Ectodermal cell (in vitro differentiated cells): ENCODE measurements around the gene PFKFB3.
"Not testable (repeated sequence)": the region's sequence is repeated elsewhere in the genome, so short reads cannot be mapped to it uniquely, and the experiment has no call there.

Experiments used
- H3K27ac ChIP-seq: 2 replicates; pipeline ENCODE4 v1.7.0; 2013; ENCODE audit warnings: mild to moderate bottlenecking, low read depth, low read length; ENCODE audit not compliant: insufficient read depth, poor library complexity, severe bottlenecking
- H3K27me3 ChIP-seq: 2 replicates; pipeline ENCODE4 v1.7.0; 2013; ENCODE audit warnings: mild to moderate bottlenecking, low read length; ENCODE audit not compliant: insufficient read depth, control insufficient read depth, poor library complexity, severe bottlenecking
- H3K36me3 ChIP-seq: one replicate; pipeline ENCODE4 v1.7.0; 2013; ENCODE audit warnings: low read length; ENCODE audit not compliant: control insufficient read depth, insufficient read depth
- H3K4me1 ChIP-seq: one replicate; pipeline ENCODE4 v1.7.0; 2013; ENCODE audit warnings: low read length; ENCODE audit not compliant: control insufficient read depth, insufficient read depth
- H3K4me3 ChIP-seq: 2 replicates; pipeline ENCODE4 v1.7.0; 2013; ENCODE audit warnings: low read depth, low read length, control low read depth; ENCODE audit not compliant: insufficient read depth
- H3K9me3 ChIP-seq: 2 replicates; pipeline ENCODE4 v1.7.0; 2013; ENCODE audit warnings: mild to moderate bottlenecking, low read length, moderate library complexity; ENCODE audit not compliant: control insufficient read depth
- WGBS, 2 experiments: methylation state at CpG; one replicate each; pipeline ENCODE4 v1.1.7; 2013; ENCODE audit warnings: missing lambda C conversion rate in 2 of 2; 5-methylcytosine and 5-hydroxymethylcytosine counted together

PFKFB3 gene

DNA sequence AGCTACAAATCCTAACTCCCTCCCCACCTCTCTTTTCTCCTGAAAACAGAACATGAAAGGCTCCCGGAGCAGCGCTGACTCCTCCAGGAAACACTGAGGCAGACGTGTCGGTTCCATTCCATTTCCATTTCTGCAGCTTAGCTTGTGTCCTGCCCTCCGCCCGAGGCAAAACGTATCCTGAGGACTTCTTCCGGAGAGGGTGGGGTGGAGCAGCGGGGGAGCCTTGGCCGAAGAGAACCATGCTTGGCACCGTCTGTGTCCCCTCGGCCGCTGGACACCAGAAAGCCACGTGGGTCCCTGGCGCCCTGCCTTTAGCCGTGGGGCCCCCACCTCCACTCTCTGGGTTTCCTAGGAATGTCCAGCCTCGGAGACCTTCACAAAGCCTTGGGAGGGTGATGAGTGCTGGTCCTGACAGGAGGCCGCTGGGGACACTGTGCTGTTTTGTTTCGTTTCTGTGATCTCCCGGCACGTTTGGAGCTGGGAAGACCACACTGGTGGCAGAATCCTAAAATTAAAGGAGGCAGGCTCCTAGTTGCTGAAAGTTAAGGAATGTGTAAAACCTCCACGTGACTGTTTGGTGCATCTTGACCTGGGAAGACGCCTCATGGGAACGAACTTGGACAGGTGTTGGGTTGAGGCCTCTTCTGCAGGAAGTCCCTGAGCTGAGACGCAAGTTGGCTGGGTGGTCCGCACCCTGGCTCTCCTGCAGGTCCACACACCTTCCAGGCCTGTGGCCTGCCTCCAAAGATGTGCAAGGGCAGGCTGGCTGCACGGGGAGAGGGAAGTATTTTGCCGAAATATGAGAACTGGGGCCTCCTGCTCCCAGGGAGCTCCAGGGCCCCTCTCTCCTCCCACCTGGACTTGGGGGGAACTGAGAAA is 30.4 kb downstream of the PFKFB3 start:
- WGBS, 2 experiments, result 94 to 95% methylated on average over 28 of the region's 28 CpGs
- H3K4me1 ChIP-seq, result no peaks in the 10 kb centered on the region
- H3K27me3 ChIP-seq, result no peaks in the 10 kb centered on the region
- peaks cover 31% of the 10 kb centered on the region for H3K36me3 ChIP-seq
- no peaks in the 10 kb centered on the region for H3K9me3 ChIP-seq
- no peak overlapping the region for H3K4me3 ChIP-seq
- H3K27ac ChIP-seq, result no peak overlapping the region

- Histone ChIP-seq H3K36me3 (peaks cover 23% of the 10 kb centered on the region), H3K27ac (no peak overlapping the region), H3K4me3 (no peak overlapping the region), H3K4me1 (no peaks in the 10 kb centered on the region), H3K27me3 (no peaks in the 10 kb centered on the region), H3K9me3 (no peaks in the 10 kb centered on the region)
- 95 to 96% methylated on average over 11 of the region's 11 CpGs for whole genome bisulfite sequencing, 2 experiments
Measured at GRCh38 chr10:6233725-6234277, 31.1 kb downstream of the PFKFB3 start.

- no peak overlapping the region for H3K27ac ChIP-seq
- no peaks in the 10 kb centered on the region for H3K9me3 ChIP-seq
- H3K4me3 ChIP-seq, result no peak overlapping the region
- H3K36me3 ChIP-seq, result peaks cover 20% of the 10 kb centered on the region
- WGBS, 2 experiments, result 96% methylated on average over 13 of the region's 13 CpGs
- H3K4me1 ChIP-seq, result no peaks in the 10 kb centered on the region
- no peaks in the 10 kb centered on the region for H3K27me3 ChIP-seq
Measured at GRCh38 chr10:6234371-6234770, 31.6 kb downstream of the PFKFB3 start.

- H3K4me3 ChIP-seq, result no peak overlapping the region
- no peak overlapping the region for H3K27ac ChIP-seq
- H3K36me3 ChIP-seq, result peaks cover 15% of the 10 kb centered on the region
Measured at GRCh38 chr10:6236349-6237198, 33.8 kb downstream of the PFKFB3 start.

GRCh38 chr10:6237199-6237530 is 34.4 kb downstream of the PFKFB3 start:
- Histone ChIP-seq H3K36me3 (peaks cover 12% of the 10 kb centered on the region), H3K27me3 (no peaks in the 10 kb centered on the region), H3K9me3 (no peaks in the 10 kb centered on the region), H3K4me3 (no peak overlapping the region), H3K27ac (no peak overlapping the region), H3K4me1 (no peaks in the 10 kb centered on the region)
- WGBS, 2 experiments, result 93 to 94% methylated on average over 9 of the region's 9 CpGs

More at GRCh38 chr10:6236349-6237198, 33.8 kb downstream of the PFKFB3 start:
- WGBS, 2 experiments, result 91 to 93% methylated on average over 38 of the region's 38 CpGs
- no peaks in the 10 kb centered on the region for H3K9me3 ChIP-seq
- no peaks in the 10 kb centered on the region for H3K27me3 ChIP-seq
- no peaks in the 10 kb centered on the region for H3K4me1 ChIP-seq

DNA sequence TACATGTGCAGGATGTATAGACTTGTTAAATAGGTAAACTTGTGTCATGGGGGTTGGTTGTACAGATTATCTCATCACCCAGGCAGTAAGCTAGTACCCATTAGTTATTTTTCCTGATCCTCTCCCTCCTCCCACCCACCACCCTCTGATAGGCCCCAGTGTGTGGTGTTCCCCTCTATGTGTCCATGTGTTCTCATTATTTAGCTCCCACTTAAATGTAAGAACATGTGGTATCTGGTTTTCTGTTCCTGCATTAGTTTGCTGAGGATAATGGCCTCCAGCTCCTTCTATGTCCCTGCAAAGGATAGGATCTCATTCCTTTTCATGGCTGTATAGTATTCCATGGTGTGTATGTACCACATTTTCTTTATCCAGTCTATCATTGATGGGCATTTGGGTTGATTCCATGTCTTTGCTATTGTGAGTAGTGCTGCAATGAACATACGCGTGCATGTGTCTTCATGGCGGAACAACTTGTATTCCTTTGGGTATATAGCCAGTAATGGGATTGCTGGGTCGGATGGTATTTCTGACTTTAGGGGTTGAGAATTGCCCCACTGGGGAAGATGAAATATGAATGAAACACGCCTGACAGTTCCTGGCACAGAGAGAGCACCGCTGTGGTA is 36.0 kb downstream of the PFKFB3 start:
- 91 to 95% methylated on average over 6 of the region's 6 CpGs for whole genome bisulfite sequencing, 2 experiments
- not testable (repeated sequence) for H3K9me3 ChIP-seq, H3K27ac ChIP-seq

DNA sequence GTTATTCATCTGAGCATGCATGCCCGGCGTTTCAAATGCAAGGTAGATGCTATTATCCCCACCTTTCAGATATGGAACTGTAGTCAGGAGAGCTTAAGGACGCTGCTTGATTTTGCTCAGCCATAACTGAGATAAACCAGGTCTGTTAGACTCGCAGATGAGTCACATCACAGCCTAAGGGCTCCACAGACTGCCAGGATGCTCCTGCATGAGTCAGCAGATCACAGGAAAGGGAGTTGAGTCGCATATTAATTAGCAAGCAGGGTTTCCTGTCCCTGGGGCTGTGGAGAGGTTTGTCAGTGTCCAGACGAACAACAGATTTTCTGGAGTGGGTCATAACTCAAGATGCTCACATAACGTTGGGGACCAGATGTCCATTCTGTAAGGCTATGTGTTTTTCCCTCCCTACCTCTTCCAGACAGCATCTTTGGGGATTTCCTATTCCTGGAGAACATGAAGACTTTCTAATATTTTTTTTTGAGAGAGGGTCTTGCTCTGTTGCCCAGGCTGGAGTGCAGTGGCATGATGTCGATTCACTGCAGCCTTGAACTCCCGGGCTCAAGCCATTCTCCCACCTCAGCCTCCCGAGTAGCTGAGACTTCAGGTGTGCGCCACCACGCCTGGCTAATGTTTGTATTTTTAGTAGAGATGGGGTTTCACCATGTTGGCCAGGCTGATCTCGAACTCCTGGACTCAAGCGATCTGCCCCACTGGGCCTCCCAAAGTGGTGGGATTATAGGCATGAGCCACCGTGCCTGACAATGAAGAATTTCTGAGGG is 36.7 kb downstream of the PFKFB3 start:
- no peaks in the 10 kb centered on the region for H3K9me3 ChIP-seq
- H3K4me3 ChIP-seq, result no peak overlapping the region
- H3K27ac ChIP-seq, result no peak overlapping the region
- H3K4me1 ChIP-seq, result no peaks in the 10 kb centered on the region
- WGBS, 2 experiments, result 89 to 90% methylated on average over 15 of the region's 15 CpGs
- H3K36me3 ChIP-seq, result no peaks in the 10 kb centered on the region
- H3K27me3 ChIP-seq, result no peaks in the 10 kb centered on the region

More for the DNA sequence above, 36.0 kb downstream of the PFKFB3 start:
- H3K27me3 ChIP-seq, H3K4me1 ChIP-seq, H3K4me3 ChIP-seq, H3K36me3 ChIP-seq: not testable (repeated sequence)

- 93 to 96% methylated on average over 16 of the region's 16 CpGs for WGBS, 2 experiments
- Histone ChIP-seq H3K36me3 (no peaks in the 10 kb centered on the region), H3K27me3 (no peaks in the 10 kb centered on the region), H3K4me1 (no peaks in the 10 kb centered on the region), H3K4me3 (no peak overlapping the region), H3K27ac (no peak overlapping the region), H3K9me3 (no peaks in the 10 kb centered on the region)
Measured at GRCh38 chr10:6240254-6240653, 37.5 kb downstream of the PFKFB3 start.

DNA sequence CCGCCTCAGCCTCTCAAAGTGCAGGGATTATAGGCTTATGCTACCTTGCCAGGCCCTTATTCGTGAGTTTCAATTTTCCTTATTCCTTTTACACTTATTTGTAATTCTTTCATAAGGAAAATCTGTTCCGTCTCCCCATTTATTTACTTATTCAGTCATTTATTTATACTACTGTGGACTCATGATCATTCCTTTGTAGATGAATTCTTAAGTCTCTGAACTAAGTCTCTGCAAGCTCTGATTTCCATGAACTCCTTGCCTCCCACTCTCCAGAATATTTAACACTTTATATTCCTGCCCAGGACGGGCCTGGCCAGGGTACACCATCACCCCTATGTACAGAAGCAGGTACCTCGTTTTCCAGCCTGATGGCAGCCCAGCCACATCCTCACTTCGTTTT is 39.4 kb downstream of the PFKFB3 start:
- Histone ChIP-seq H3K27ac (no peak overlapping the region), H3K4me1 (no peaks in the 10 kb centered on the region), H3K4me3 (no peak overlapping the region), H3K9me3 (no peaks in the 10 kb centered on the region), H3K36me3 (no peaks in the 10 kb centered on the region), H3K27me3 (no peaks in the 10 kb centered on the region)
- WGBS, 2 experiments, result 74 to 75% methylated on average over 6 of the region's 6 CpGs
